Right lobe of liver (tissue), 4 donors: Measurements from ENCODE around the gene ATXN1.

Experiments
- CTCF ChIP-seq, 4 donors: fragments of 200-600 bp in 3 of 4; fragments of 450-650 bp in 1 of 4; IDR thresholded peaks; one replicate each; pipeline versions ENCODE4 v1.5.1 to v1.8.0; 2016 to 2022; ENCODE audit warnings: antibody characterized with exemption in 4 of 4, mild to moderate bottlenecking in 2 of 4
- POLR2A ChIP-seq: fragments of 450-650 bp; IDR thresholded peaks from one replicate; pipeline ENCODE4 v1.6.1; 2017; ENCODE audit warnings: antibody characterized with exemption, mild to moderate bottlenecking
- donor health status: DM: no; HTN: no; CAD: no.
- donor health status: DM: no; HTN: no; CAD: no.
- donor health status: DM: no; HTN: yes; CAD: no.

GRCh38 chr6:16583144-16583762 lies 178.0 kb downstream of the ATXN1 start:
- no peak for TF ChIP-seq CTCF (IDR thresholded peaks at IDR 0.05)
- TF ChIP-seq POLR2A = peak; percentile 17
